Neural progenitor cell (in vitro differentiated cells): ENCODE measurements around the gene KLHL40. TPM values are rescaled to one million over a fixed set of nuclear protein-coding genes. Genes with fewer than 3 reads are reported as not detected.

Experiments
- DNase-seq: peaks from one replicate; pipeline ENCODE4 v3.0.0-alpha.2; 2016; ENCODE audit warnings: low spot score
- H2AFZ ChIP-seq: fragments of 200-600 bp; sonication (generic); replicated peaks from 2 replicates; pipeline ENCODE4 v1.6.1; 2016; ENCODE audit warnings: antibody characterized with exemption
- H3F3A ChIP-seq: fragments of 200-600 bp; sonication (generic); 2 replicates; pipeline ENCODE4 v1.6.1; 2016; ENCODE audit warnings: antibody characterized with exemption, low read depth
- H3K27ac ChIP-seq: fragments of 200-600 bp; sonication (generic); 2 replicates; pipeline ENCODE4 v1.5.1; 2016; ENCODE audit warnings: mild to moderate bottlenecking
- H3K27me3 ChIP-seq: fragments of 200-600 bp; sonication (generic); 2 replicates; pipeline ENCODE4 v1.6.1; 2016; ENCODE audit warnings: mild to moderate bottlenecking, moderate library complexity
- H3K36me3 ChIP-seq: fragments of 200-600 bp; sonication (generic); 2 replicates; pipeline ENCODE4 v1.5.1; 2016
- H3K4me1 ChIP-seq: fragments of 200-600 bp; sonication (generic); 2 replicates; pipeline ENCODE4 v1.6.1; 2016; ENCODE audit warnings: mixed run types
- H3K4me2 ChIP-seq: fragments of 200-600 bp; sonication (generic); 2 replicates; pipeline ENCODE4 v1.6.1; 2016
- H3K4me3 ChIP-seq: fragments of 200-600 bp; sonication (generic); 2 replicates; pipeline ENCODE4 v1.5.1; 2016
- H3K79me2 ChIP-seq: fragments of 200-600 bp; sonication (generic); 2 replicates; pipeline ENCODE4 v1.6.1; 2016; ENCODE audit warnings: low read depth
- H3K9ac ChIP-seq: fragments of 200-600 bp; sonication (generic); 2 replicates; pipeline ENCODE4 v1.6.1; 2016
- H3K9me3 ChIP-seq: fragments of 200-600 bp; sonication (generic); 2 replicates; pipeline ENCODE4 v1.5.1; 2016; ENCODE audit warnings: low read depth
- H4K20me1 ChIP-seq: fragments of 200-600 bp; sonication (generic); 2 replicates; pipeline ENCODE4 v1.6.1; 2016; ENCODE audit warnings: low read depth
- H3K27ac Mint-ChIP-seq: 3 replicates; pipeline ENCODE4 v1.8.0; 2021; ENCODE audit warnings: mixed read lengths
- H3K27me3 Mint-ChIP-seq: 2 replicates; pipeline ENCODE4 v1.8.0; 2022; ENCODE audit warnings: low read depth, mild to moderate bottlenecking, inconsistent platforms, moderate library complexity, mixed read lengths; ENCODE audit not compliant: insufficient read depth
- H3K36me3 Mint-ChIP-seq: 3 replicates; pipeline ENCODE4 v1.8.0; 2021; ENCODE audit warnings: mixed read lengths
- H3K4me1 Mint-ChIP-seq: 3 replicates; pipeline ENCODE4 v1.8.0; 2021; ENCODE audit warnings: mixed read lengths
- H3K4me3 Mint-ChIP-seq: 3 replicates; pipeline ENCODE4 v1.8.0; 2021; ENCODE audit warnings: mild to moderate bottlenecking, moderate library complexity, mixed read lengths
- H3K9me3 Mint-ChIP-seq: 3 replicates; pipeline ENCODE4 v1.8.0; 2020; ENCODE audit warnings: mixed read lengths
- EZH2 ChIP-seq: fragments of 200-600 bp; sonication (generic); IDR thresholded peaks from 2 replicates; pipeline ENCODE4 v1.6.1; 2017; ENCODE audit warnings: antibody characterized with exemption, mild to moderate bottlenecking, moderate library complexity
- EZH2phosphoT487 ChIP-seq: fragments of 200-600 bp; sonication (generic); IDR thresholded peaks from 2 replicates; pipeline ENCODE4 v1.6.1; 2017; ENCODE audit warnings: antibody characterized with exemption
- total RNA-seq: library from RNA; depleted of rRNA; stranded (reverse); fragments of >200 nt; gene quantifications from 2 replicates; pipeline ENCODE4 v1.2.3, GENCODE V29; 2015; ENCODE audit warnings: low replicate concordance
- TF ChIP-seq, protein P1 (sequence below): fragments of 200-600 bp; sonication (generic); IDR thresholded peaks from 2 replicates; pipeline ENCODE4 v1.5.1; 2017; ENCODE audit warnings: antibody characterized with exemption, mild to moderate bottlenecking

Gene KLHL40
- total RNA-seq, 1 donor from 2014 or later = not detected

DNA sequence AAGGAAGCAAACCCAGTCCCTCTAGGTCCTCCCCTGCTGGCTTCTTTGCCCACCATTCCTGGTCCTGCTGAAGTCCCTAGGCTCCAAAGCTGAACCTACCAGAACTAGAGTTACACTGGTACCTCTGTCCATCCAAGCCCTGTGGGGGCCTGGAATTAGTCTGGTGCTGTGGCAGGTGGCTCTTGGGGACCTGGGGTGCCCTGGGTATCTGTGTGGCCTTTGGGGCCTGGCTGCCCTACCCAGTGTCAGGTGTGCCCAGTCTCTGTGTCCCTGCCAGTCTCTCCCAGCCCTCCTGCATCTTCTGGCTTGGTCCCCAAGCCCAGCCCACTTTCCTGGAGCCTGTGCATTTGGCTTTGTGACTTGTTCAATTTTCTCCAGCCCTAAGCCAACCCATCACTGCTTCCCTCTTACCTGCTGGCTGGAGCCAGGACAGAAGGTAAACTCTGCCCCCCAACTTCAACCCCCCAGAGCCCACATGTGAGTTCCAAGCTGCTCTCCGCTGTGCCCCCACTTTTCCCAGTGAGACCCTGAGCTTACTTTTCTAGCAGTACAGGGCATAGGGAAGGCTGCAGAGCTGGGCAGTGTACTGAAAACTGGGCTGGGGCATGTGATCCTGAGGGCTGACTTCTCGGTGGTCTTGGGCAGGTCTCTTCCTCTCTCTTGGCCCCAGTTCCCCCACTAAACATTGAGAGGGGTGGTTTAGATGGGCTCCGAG is 45.5 kb downstream of the KLHL40 start:
- H3F3A ChIP-seq = no peaks in the 10 kb centered on the region
- Mint-ChIP-seq H3K27me3 (peaks cover 4% of the 10 kb centered on the region), H3K9me3 (no peaks in the 10 kb centered on the region), H3K36me3 (no peaks in the 10 kb centered on the region), H3K4me1 (peaks cover 16% of the 10 kb centered on the region), H3K27ac (no peak overlapping the region), H3K4me3 (no peak overlapping the region)
- no peaks in the 10 kb centered on the region for H4K20me1 ChIP-seq
- H3K27me3 ChIP-seq = no peaks in the 10 kb centered on the region
- H3K9me3 ChIP-seq = no peaks in the 10 kb centered on the region
- H3K4me3 ChIP-seq = no peak overlapping the region
- no peak overlapping the region for H2AFZ ChIP-seq
- no peaks in the 10 kb centered on the region for H3K36me3 ChIP-seq
- H3K4me1 ChIP-seq = peaks cover 18% of the 10 kb centered on the region
- DNase-seq = no peak
- no peak overlapping the region for H3K27ac ChIP-seq
- no peaks in the 10 kb centered on the region for H3K79me2 ChIP-seq
- no peak overlapping the region for H3K9ac ChIP-seq
- TF ChIP-seq, protein P1, sequence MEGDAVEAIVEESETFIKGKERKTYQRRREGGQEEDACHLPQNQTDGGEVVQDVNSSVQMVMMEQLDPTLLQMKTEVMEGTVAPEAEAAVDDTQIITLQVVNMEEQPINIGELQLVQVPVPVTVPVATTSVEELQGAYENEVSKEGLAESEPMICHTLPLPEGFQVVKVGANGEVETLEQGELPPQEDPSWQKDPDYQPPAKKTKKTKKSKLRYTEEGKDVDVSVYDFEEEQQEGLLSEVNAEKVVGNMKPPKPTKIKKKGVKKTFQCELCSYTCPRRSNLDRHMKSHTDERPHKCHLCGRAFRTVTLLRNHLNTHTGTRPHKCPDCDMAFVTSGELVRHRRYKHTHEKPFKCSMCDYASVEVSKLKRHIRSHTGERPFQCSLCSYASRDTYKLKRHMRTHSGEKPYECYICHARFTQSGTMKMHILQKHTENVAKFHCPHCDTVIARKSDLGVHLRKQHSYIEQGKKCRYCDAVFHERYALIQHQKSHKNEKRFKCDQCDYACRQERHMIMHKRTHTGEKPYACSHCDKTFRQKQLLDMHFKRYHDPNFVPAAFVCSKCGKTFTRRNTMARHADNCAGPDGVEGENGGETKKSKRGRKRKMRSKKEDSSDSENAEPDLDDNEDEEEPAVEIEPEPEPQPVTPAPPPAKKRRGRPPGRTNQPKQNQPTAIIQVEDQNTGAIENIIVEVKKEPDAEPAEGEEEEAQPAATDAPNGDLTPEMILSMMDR = no peak
- TF ChIP-seq EZH2 = no peak
- no peak for TF ChIP-seq EZH2phosphoT487
- no peak overlapping the region for H3K4me2 ChIP-seq

DNA sequence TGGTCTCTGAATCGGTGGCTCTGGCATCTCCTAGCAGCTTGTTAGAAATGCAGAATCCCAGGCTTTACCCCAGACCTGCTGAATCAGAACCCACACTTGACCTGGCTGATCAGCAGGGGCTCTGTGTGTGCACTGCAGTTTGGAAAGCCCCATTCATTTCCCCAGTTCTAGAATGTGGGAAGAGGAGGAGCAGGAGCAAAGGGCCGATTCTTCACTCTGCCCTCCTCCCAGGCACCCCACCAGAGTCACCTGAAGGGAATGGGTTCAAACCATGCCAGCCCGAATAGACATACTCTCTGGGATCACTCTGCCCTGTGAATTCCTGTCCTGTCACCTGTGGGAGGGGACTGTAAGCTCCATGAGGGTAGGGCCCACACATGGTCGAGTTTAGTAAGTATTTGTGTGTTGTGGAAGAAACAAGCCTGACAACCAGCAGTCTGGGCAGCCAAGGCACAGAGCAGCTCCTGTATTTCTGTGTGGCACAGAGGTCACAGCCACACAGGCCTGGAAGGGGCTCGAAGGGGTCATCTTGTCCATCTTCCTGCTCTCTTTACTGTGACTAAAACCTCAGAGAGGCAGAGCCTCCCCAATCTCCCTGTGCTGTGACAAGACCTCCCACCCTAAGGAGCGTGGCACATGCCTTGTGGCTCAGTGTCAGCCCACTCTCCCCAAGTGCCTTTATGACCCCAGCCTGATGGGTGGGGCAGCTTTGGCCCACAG is 46.3 kb downstream of the KLHL40 start:
- no peaks in the 10 kb centered on the region for H3K36me3 Mint-ChIP-seq
- Histone ChIP-seq H3K4me1 (peaks cover 18% of the 10 kb centered on the region), H3K9ac (no peak overlapping the region), H3K4me2 (no peak overlapping the region), H3K27ac (no peak overlapping the region), H3K27me3 (no peaks in the 10 kb centered on the region), H3F3A (no peaks in the 10 kb centered on the region), H3K36me3 (no peaks in the 10 kb centered on the region), H2AFZ (no peak overlapping the region), H3K9me3 (no peaks in the 10 kb centered on the region), H3K79me2 (no peaks in the 10 kb centered on the region), H4K20me1 (no peaks in the 10 kb centered on the region), H3K4me3 (no peak overlapping the region)
- H3K27me3 Mint-ChIP-seq = peaks cover 4% of the 10 kb centered on the region
- H3K4me1 Mint-ChIP-seq = peaks cover 16% of the 10 kb centered on the region
- no peak overlapping the region for H3K27ac Mint-ChIP-seq
- TF ChIP-seq, protein P1 = no peak
- TF ChIP-seq EZH2phosphoT487 (no peak), EZH2 (no peak)
- DNase-seq = no peak
- H3K4me3 Mint-ChIP-seq = no peak overlapping the region
- H3K9me3 Mint-ChIP-seq = no peaks in the 10 kb centered on the region

DNA sequence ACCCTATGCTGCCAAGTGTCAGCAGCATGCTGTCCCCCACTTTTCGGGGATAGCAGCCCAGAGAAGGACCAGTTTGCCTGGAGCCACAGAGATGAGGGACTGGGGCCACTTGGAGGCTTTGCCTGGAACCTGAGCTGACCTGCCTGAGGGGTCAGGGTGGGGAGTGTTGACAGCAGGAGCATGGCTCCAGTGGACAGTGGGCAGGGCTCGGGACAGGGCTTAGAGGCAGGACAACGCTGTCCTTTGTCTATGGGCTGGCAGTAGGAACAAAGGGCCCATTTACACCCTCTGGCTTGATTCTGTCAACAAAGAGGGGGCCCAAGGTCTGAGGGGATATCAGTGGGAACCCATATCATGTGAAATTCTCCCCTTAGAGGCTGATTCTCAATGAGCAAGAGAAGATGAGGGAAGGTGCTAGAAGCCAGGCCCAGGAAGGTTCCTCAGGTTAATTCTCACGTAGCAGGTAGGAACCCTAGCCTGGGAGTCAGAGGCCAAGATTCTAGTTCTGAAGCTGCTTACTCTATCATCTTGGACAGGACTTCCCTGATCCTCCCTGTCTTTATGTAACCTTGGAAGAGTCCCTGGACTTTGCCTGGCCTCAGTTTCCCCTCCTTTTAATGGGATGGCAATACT is 47.0 kb downstream of the KLHL40 start:
- Histone ChIP-seq H3K36me3 (no peaks in the 10 kb centered on the region), H3K4me2 (no peak overlapping the region), H4K20me1 (no peaks in the 10 kb centered on the region), H3K79me2 (no peaks in the 10 kb centered on the region), H3K27ac (no peak overlapping the region), H3K9me3 (no peaks in the 10 kb centered on the region), H3F3A (no peaks in the 10 kb centered on the region), H3K9ac (no peak overlapping the region), H2AFZ (no peak overlapping the region), H3K4me3 (no peak overlapping the region), H3K27me3 (no peaks in the 10 kb centered on the region), H3K4me1 (peaks cover 18% of the 10 kb centered on the region)
- Mint-ChIP-seq H3K4me3 (no peak overlapping the region), H3K9me3 (no peaks in the 10 kb centered on the region), H3K4me1 (peaks cover 16% of the 10 kb centered on the region), H3K27me3 (peaks cover 4% of the 10 kb centered on the region), H3K36me3 (no peaks in the 10 kb centered on the region), H3K27ac (no peak overlapping the region)
- TF ChIP-seq EZH2phosphoT487 (no peak), EZH2 (no peak)
- TF ChIP-seq, protein P1 = no peak
- DNase-seq = no peak
